Measurements from ENCODE around the gene CAPN1.

- no peak for TF ChIP-seq CEBPB (IDR thresholded peaks at IDR 0.05)
- no peak for TF ChIP-seq RAD21 (IDR thresholded peaks at IDR 0.05; ENCODE audit: low read depth)
- TF ChIP-seq REST (IDR thresholded peaks at IDR 0.05; ENCODE audit: low read depth): no peak
- TF ChIP-seq USF1 (IDR thresholded peaks at IDR 0.05): no peak
- no peak for TF ChIP-seq YY1 (IDR thresholded peaks at IDR 0.05; ENCODE audit: low read depth)
- TF ChIP-seq TAF1 (IDR thresholded peaks at IDR 0.05; ENCODE audit: low read depth): no peak
- no peak for TF ChIP-seq EP300 (IDR thresholded peaks at IDR 0.05; ENCODE audit: borderline replicate concordance)
- no peak for TF ChIP-seq EGR1 (IDR thresholded peaks at IDR 0.05)
- no peak for TF ChIP-seq CREB1 (IDR thresholded peaks at IDR 0.05; ENCODE audit: low read depth)
- TF ChIP-seq TEAD4 (IDR thresholded peaks at IDR 0.05): no peak
- TF ChIP-seq MAX (IDR thresholded peaks at IDR 0.05): no peak
Measured at GRCh38 chr11:65141896-65142494, 39.7 kb upstream of the CAPN1 start.

All from Ishikawa (cell line).